Caki2 (cell line): ENCODE measurements around the gene GBP4. TPM values are rescaled to one million over a fixed set of nuclear protein-coding genes. Genes with fewer than 3 reads are reported as not detected.

Source experiments
- DNase-seq: peaks from one replicate; pipeline ENCODE4 v3.0.0-alpha.2; 2015; ENCODE audit warnings: low read depth
- in situ Hi-C: cut with HindIII; loops from 2 replicates; pipeline ENCODE4 v1.10.0; 2016; ENCODE audit warnings: low sequenced_read_pairs, low pct_unique_long_range_greater_than_20kb, mixed read lengths
- total RNA-seq: library from RNA; depleted of rRNA; stranded (reverse); fragments of >200 nt; shearing (Covaris generic); gene quantifications from 2 replicates; pipeline ENCODE4 v1.2.3, GENCODE V29; 2014; ENCODE audit warnings: low replicate concordance

GBP4 gene
- total RNA-seq, 1 experiment from 2014 or later = not detected

DNA sequence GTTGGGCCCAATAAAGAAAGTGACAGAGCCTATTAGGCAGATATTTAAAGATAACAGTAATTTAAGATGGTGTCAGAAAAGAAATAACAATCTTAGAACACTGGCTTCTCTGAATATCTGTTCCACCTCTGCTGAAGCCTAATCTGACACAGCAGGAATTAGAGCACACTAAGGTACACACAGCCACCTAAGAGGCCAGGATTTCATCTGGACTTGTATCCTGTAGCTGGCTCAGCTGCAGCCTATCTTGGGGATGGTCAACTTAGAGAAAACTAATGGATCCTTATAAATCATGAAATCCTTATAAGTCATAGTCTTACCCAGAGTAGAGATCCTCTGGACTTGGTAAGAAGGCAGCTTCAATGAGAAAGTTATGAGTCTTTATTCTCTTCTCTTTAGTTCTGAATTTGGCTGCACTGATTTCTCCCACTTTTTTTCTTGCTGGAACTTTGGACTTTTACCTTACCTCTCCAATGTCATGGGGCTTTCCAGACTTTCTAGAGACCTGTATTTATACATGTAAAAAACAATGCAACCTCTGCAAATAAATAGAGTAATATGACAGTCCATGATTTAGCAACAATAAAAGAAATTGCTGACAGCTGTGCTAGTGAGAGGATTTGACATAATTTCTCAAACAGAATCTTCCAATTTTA is 23.0 kb downstream of the GBP4 start, which contains the start of gene GBP7:
GBP7 (minus strand) TSS at position 403 of the 656 bp plus-strand sequence. CDS start 4,068 bp downstream, outside the sequence.
- no peak for DNase-seq
- in situ Hi-C loops = no loop called here

DNA sequence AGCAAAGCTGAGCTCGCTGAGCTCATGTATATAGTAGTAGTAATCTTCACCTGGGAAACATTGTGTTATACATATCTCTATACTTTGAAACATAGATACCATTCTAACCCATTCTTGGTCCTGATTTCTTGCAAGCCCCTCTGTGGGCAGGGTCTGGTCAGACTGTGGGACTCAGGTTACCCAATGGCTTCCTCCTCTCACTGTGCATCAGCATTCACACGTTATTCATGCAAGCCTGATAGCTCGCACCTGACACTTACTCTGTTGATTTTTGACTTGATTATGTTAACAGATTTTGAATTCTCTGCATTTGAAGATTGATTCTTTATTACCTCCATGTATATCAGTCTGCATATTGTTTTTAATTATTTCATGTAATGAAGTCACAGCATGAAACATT is 24.3 kb downstream of the GBP4 start:
- in situ Hi-C loops = no loop called here
- no peak for DNase-seq

GRCh38 chr1:89172468-89173143 is 26.1 kb downstream of the GBP4 start:
- in situ Hi-C loops = no loop called here
- DNase-seq = no peak

DNA sequence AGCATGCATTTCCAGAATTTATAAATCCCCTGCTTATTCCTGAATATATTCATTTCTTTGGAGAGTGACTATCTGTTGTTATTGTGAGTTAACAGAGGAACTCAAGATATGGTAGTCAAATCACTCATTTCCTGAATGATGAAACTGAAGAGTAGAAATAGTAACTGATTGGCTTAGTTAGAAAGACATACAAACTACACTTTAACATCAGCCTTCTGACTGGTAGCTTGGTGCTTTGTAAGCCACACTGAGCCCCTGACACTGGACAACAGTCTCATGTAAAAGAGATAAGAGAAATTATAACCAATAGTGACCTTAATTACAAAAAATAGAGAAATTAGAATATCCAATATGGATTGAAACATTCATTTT is 27.7 kb downstream of the GBP4 start:
- in situ Hi-C loops = no loop called here
- no peak for DNase-seq

DNA sequence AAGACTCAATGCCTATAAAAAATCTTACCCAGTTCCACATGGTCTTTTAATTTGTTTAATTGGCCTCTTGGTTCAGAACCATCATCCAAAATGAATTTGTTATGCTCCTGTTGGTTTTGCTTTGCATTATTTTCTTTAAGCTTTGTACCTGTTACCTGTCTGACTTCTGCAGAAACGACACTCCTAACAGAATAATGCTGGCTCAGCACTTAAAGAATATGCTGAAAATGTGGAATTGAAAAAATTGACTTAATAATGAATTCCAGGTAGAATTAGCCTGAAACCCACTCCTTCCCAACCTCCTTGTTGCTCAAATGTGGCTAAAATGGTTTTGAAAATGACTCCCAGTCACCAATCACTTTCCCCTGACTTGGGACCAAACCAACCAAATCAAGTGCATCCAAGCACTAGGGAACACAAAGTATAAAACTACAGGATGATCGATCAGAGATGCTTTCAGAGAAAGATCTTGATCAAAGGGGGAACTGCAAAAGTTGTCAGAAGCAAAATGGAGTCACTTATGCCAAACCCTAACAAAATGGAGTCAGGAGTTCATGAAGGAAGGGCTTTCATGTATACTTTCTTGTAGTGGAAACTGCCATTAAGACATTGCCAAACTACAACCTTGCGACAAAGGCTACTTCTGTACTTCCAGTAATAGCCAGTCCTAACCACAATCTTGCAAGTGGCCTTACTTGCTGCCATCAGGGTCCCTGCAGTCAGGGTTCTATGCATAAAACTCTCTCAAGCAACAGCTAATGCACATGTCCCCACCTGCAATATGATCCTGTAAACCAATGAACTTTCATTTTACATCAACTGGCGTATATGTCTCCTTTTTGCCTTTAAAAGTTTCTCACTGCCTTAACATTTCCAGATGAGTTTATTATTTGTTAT is 28.3 kb downstream of the GBP4 start:
- in situ Hi-C loops = no loop called here
- no peak for DNase-seq

DNA sequence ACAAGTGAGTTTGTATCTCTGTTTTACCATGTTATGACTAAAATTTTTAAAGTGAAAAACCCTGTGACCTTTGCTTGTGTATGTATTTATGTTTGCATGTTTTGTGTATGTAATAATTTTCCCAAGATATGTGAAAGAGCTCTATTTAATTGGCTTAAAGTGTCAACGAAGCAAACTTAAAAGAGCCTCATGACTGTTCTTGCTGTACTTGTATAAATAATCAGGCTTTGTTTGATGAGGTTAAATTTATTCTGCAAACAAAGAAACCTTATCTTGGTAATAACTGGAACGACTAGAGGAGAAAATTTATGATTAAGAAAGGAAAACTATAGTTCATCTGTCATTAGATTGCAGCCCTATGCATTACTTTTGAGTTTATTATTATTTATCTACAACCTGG is 29.6 kb downstream of the GBP4 start:
- in situ Hi-C loops = no loop called here
- no peak for DNase-seq

- DNase-seq = no peak
- in situ Hi-C loops = no loop called here
Measured at GRCh38 chr1:89167590-89168230, 31.0 kb downstream of the GBP4 start.

- in situ Hi-C loops = no loop called here
- no peak for DNase-seq
Measured at GRCh38 chr1:89166705-89167104, 32.0 kb downstream of the GBP4 start.

DNA sequence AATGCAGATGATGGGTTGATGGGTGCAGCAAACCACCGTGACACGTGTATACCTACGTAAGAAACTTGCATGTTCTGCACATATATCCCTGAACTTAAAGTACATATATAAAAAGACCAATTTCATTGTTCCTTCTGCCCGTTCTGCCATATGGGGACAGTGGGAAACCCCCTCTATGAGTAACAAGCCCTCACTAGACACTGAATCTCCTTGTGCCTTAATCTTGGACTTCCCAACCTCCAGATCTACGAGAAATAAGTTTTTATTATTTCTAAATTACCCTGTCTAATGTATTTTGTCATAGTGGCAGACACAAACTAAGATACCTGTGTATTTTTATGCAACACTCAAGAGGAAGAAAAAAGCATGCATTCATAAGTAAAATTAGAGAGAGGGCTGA is 32.9 kb downstream of the GBP4 start:
- no peak for DNase-seq
- in situ Hi-C loops = no loop called here

DNA sequence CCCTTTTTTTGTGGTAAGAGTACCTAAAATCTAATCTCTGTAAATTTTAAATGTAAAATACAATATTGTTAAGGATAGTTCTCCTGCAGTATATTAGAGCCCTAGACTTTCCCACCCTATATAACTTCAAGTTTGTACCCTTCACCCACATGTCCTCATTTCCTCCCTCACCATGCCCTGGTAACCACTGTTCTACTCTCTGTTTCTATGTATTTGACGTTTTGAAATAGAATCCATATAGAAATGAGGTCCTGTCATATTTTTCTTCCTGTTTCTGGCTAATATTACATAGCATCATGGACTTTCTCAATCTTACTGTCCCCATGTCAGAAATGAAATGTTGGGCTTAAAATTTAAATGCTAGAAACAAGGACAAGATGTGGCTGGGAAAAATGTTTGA is 47.7 kb downstream of the GBP4 start:
- in situ Hi-C loops = no loop called here

DNA sequence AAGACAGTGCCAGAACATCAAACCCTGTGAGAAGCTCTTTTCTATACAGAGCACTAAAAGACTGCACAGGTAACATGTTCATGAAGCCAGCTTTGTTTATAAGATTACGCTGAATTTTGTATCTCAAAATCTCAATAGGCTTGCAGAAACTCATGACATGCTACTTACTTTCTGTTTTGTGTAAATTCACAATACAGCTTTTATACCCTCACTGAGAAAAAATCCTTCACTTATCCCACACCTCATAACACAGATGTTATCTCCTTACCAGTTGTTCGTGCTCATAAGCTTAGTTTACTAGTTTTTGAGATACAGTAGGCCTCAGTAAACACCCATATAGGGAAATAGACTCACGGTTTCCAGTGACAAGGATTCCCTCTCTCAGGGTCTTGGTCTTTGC is 48.8 kb downstream of the GBP4 start:
- in situ Hi-C loops = no loop called here
- DNase-seq = no peak

More for the DNA sequence above, 47.7 kb downstream of the GBP4 start:
- no peak for DNase-seq

DNA sequence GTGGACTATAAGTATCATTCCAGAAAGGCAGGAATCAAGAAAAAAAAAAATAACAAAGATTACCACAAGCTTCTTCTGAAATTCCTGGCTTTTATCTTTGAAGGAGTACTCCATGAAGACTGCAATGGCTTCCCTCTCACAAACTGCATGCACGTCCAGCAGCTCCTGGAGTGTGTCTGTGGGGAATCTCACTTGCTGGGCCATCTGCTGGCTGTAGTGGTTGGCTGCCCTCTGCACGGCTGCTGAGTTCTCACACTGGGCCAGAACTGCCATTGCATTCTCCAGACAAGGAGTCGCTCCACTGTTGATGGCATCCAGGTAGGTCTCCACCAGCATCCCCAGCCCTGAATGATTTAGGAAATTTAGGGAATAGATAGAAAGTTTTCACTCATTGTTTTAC is 49.5 kb downstream of the GBP4 start:
- DNase-seq = no peak
- in situ Hi-C loops = no loop called here

DNA sequence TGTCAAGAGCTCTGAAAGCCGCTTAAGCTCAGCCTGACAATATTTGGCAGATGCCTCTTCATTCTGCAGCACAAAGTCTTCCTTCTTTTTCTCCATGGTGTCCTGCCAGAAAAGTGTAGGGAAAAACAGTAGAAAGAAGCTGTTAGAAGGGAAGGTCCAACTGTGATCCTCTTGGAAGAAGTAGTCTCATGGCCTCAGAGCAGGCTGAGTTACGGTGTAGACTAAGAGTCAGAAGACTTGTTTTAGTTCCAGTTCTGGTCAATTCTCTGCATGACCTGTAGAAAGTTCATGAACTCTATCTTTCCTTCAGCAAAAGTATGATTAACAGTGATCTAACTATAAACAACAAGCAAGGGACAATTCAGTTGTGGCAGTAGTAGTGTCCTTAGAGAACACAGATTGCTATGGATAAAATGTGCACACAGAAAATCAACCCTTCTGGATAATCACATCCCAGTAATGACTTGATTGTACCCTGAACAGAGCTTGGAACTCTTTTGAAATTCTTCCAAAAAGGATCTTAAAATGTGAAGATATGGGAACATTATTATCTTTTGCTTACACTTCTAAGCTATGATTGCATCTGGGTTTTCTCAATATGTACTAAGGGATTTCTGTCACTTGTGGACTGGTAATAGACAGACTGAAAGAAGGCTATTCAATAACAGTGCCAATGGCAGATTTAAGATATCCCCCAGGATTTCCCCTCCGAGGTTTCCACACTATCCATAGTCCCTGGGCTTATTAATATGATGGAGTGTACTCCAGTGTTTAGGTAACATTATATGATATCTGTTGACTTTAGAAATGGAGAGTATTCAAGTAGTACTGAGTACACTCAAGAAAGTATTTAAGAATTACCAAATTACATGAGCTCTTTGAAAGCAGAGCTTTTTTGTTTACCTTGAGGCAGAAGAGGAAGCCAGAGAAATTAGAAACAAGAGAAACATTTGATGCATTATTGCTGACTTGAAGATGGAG is 50.8 kb downstream of the GBP4 start:
- DNase-seq = no peak
- in situ Hi-C loops = no loop called here

GRCh38 chr1:89146721-89147120 is 52.0 kb downstream of the GBP4 start:
- in situ Hi-C loops = no loop called here

GRCh38 chr1:89143484-89143883 is 55.3 kb downstream of the GBP4 start:
- in situ Hi-C loops = no loop called here
- DNase-seq = no peak

More at GRCh38 chr1:89146721-89147120, 52.0 kb downstream of the GBP4 start:
- no peak for DNase-seq

GRCh38 chr1:89142160-89142559 is 56.6 kb downstream of the GBP4 start:
- DNase-seq = no peak
- in situ Hi-C loops = no loop called here

DNA sequence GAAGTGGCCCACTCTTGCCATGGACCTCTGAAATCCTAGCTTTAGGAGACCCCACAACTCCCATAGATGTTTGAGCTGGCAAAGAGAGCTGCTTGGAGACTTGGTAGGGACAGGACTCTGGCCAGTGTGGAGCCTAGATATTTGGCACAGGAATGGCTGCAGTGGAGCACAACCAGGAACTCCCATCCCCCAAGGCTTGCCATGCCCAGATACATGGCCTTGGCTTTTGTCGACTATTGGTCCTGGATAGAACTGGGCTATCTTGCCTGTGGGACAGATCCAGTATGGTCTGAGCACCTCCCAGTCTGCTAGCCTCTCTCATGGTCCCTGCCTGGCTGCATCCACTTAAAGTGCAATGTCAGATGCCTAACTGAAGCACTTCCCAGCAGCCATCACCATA is 65.0 kb downstream of the GBP4 start:
- in situ Hi-C loops = loop anchor here (5.0 kb wide), 1 partner anchor 54 kb away; no protein-coding TSS in a partner anchor
- no peak for DNase-seq
